Hematopoietic multipotent progenitor cell treated with erythropoietin and hydrocortisone succinate and interleukin-3 and kit ligand, for 4 days (in vitro differentiated cells): ENCODE data around the gene LPCAT4.

Experiments
- DNase-seq: peaks from one replicate; pipeline ENCODE4 v3.0.0-alpha.2; 2015

The LPCAT4 gene

GRCh38 chr15:34335176-34336032 lies 31.6 kb downstream of the LPCAT4 start:
- DNase-seq, result peak; percentile 73

- peak; percentile 41 for DNase-seq
Measured at GRCh38 chr15:34334672-34335071, 32.3 kb downstream of the LPCAT4 start.

- DNase-seq, result peak; percentile 55
Measured at GRCh38 chr15:34332553-34333120, 34.4 kb downstream of the LPCAT4 start.

GRCh38 chr15:34331809-34332208 lies 35.2 kb downstream of the LPCAT4 start:
- peak; percentile 96 for DNase-seq

- no peak for DNase-seq
Measured at GRCh38 chr15:34330279-34330678, 36.7 kb downstream of the LPCAT4 start.

- no peak for DNase-seq
Measured at GRCh38 chr15:34329006-34329405, 38.0 kb downstream of the LPCAT4 start.

- DNase-seq, result no peak
Measured at GRCh38 chr15:34327906-34328305, 39.1 kb downstream of the LPCAT4 start.

- DNase-seq, result no peak
Measured at GRCh38 chr15:34325368-34325767, 41.6 kb downstream of the LPCAT4 start.

GRCh38 chr15:34324933-34325332 lies 42.1 kb downstream of the LPCAT4 start:
- no peak for DNase-seq

- no peak for DNase-seq
Measured at GRCh38 chr15:34323217-34323616, 43.8 kb downstream of the LPCAT4 start.

- DNase-seq, result peak; percentile 88
Measured at GRCh38 chr15:34318277-34319079, 48.5 kb downstream of the LPCAT4 start.

GRCh38 chr15:34314491-34315490 lies 52.2 kb downstream of the LPCAT4 start:
- DNase-seq, result peak; percentile 54

- DNase-seq, result peak; percentile 83
Measured at GRCh38 chr15:34311563-34311962, 55.4 kb downstream of the LPCAT4 start.
